GM18499 (cell line): ENCODE measurements around the gene UBE3A.

Experiments used
- ATAC-seq: cut with Tn5 transposase; IDR thresholded peaks from one replicate; pipeline ENCODE4 v1.9.1; 2021; ENCODE audit warnings: moderate number of reproducible peaks; ENCODE audit not compliant: insufficient read depth, unreplicated experiment

UBE3A gene

GRCh38 chr15:25335279-25335678 is 103.5 kb downstream of the UBE3A start:
- no peak for ATAC-seq

GRCh38 chr15:25333049-25333448 is 105.8 kb downstream of the UBE3A start:
- ATAC-seq = no peak

- no peak for ATAC-seq
Measured at GRCh38 chr15:25332306-25332705, 106.5 kb downstream of the UBE3A start.

- ATAC-seq = no peak
Measured at GRCh38 chr15:25331860-25332259, 107.0 kb downstream of the UBE3A start.

- ATAC-seq = no peak
Measured at GRCh38 chr15:25331404-25331803, 107.4 kb downstream of the UBE3A start.

- no peak for ATAC-seq
Measured at GRCh38 chr15:25329696-25330095, 109.1 kb downstream of the UBE3A start.

- ATAC-seq = no peak
Measured at GRCh38 chr15:25327686-25328085, 111.1 kb downstream of the UBE3A start.

- no peak for ATAC-seq
Measured at GRCh38 chr15:25325187-25325586, 113.6 kb downstream of the UBE3A start.

GRCh38 chr15:25323420-25323819 is 115.4 kb downstream of the UBE3A start:
- ATAC-seq = no peak

- no peak for ATAC-seq
Measured at GRCh38 chr15:25287823-25288222, 151.0 kb downstream of the UBE3A start.
